D721Med (cell line): Measurements from ENCODE around the gene ZNF316.
"Not testable (repeated sequence)": the region's sequence is repeated elsewhere in the genome, so short reads cannot be mapped to it uniquely, and the experiment has no call there.

Experiments
- DNase-seq: peaks from one replicate; pipeline ENCODE4 v3.0.0; 2011; ENCODE audit warnings: low spot score; ENCODE audit not compliant: insufficient read length
- FAIRE-seq: peaks from 2 replicates; lab custom pipeline; 2011; peaks lifted over from hg19 to GRCh38; lab: Jason Lieb, UNC
- TF ChIP-seq, protein P1 (sequence below): IDR thresholded peaks from 2 replicates; pipeline ENCODE4 v1.5.1; 2012; ENCODE audit warnings: mild to moderate bottlenecking, control low read depth; ENCODE audit not compliant: insufficient read depth; ENCODE audit errors: missing control alignments

The ZNF316 gene

GRCh38 chr7:6658618-6659345 is 21.7 kb downstream of the ZNF316 start:
- DNase-seq (no peak), FAIRE-seq (no peak)
- TF ChIP-seq, protein P1, sequence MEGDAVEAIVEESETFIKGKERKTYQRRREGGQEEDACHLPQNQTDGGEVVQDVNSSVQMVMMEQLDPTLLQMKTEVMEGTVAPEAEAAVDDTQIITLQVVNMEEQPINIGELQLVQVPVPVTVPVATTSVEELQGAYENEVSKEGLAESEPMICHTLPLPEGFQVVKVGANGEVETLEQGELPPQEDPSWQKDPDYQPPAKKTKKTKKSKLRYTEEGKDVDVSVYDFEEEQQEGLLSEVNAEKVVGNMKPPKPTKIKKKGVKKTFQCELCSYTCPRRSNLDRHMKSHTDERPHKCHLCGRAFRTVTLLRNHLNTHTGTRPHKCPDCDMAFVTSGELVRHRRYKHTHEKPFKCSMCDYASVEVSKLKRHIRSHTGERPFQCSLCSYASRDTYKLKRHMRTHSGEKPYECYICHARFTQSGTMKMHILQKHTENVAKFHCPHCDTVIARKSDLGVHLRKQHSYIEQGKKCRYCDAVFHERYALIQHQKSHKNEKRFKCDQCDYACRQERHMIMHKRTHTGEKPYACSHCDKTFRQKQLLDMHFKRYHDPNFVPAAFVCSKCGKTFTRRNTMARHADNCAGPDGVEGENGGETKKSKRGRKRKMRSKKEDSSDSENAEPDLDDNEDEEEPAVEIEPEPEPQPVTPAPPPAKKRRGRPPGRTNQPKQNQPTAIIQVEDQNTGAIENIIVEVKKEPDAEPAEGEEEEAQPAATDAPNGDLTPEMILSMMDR: no peak

GRCh38 chr7:6670851-6671250 is 33.7 kb downstream of the ZNF316 start:
- DNase-seq, FAIRE-seq: not testable (repeated sequence)

DNA sequence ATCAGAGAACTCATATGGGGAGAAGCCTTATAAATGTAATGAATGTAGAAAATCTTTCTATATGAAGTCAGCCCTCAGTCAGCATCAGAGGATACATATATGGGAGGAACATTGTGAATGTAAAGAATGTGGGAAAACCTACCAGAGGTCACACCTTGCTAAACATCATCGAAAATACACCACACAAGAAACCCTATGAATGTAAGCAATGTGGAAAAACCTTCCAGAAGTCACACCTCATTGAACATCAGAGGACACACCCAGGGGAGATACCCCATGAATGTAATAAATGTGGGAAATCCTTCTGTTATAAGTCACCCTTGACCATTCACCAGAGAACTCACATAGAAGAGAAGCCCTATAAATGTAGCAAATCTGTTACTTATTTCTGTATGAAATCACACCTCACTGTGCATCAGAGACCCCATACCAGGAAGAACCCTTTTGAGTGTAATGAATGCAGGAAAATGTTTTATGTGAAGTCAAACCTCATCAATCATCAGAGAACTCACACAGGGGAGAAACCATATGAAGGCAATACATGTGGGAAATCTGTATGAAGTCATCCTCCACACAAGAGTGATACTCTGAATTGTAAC is 38.8 kb downstream of the ZNF316 start:
- TF ChIP-seq, protein P1: no peak
- no peak for FAIRE-seq

GRCh38 chr7:6680146-6680545 is 43.0 kb downstream of the ZNF316 start:
- no peak for FAIRE-seq
- TF ChIP-seq, protein P1: no peak
- DNase-seq: no peak

More for the DNA sequence above, 38.8 kb downstream of the ZNF316 start:
- DNase-seq: no peak

- FAIRE-seq (no peak), DNase-seq (no peak)
Measured at GRCh38 chr7:6691103-6691502, 54.0 kb downstream of the ZNF316 start.

GRCh38 chr7:6691609-6692106 is 54.5 kb downstream of the ZNF316 start:
- DNase-seq (no peak), FAIRE-seq (no peak)
- TF ChIP-seq, protein P1: no peak

More at GRCh38 chr7:6691103-6691502, 54.0 kb downstream of the ZNF316 start:
- TF ChIP-seq, protein P1: no peak

GRCh38 chr7:6700793-6701192 is 63.7 kb downstream of the ZNF316 start:
- TF ChIP-seq, protein P1: no peak
- no peak for FAIRE-seq
- DNase-seq: no peak
